ENCODE measurements around the gene BEX4.

GRCh38 chrX:103215425-103215991 lies 600 bp downstream of the BEX4 start:
- no peak for TF ChIP-seq CTCF (IDR thresholded peaks at IDR 0.05; ENCODE audit: poor library complexity, severe bottlenecking)
- no peak for TF ChIP-seq TAF1 (IDR thresholded peaks at IDR 0.05; ENCODE audit: low read depth)
- no peak for TF ChIP-seq MXI1 (conservative IDR thresholded peaks at IDR 0.05; ENCODE audit: poor library complexity, severe bottlenecking)
- no peak for TF ChIP-seq REST (IDR thresholded peaks at IDR 0.05; ENCODE audit: borderline replicate concordance)
- no peak for TF ChIP-seq EP300 (conservative IDR thresholded peaks at IDR 0.05; ENCODE audit: poor library complexity, severe bottlenecking)
- no peak for TF ChIP-seq POLR2AphosphoS5 (IDR thresholded peaks at IDR 0.05)
- no peak for TF ChIP-seq EZH2 (IDR thresholded peaks at IDR 0.05; ENCODE audit: borderline replicate concordance, insufficient read depth, low read length, poor library complexity, severe bottlenecking)
- TF ChIP-seq SMC3 (conservative IDR thresholded peaks at IDR 0.05; ENCODE audit: poor library complexity) = no peak

Measured in neural cell (in vitro differentiated cells).